B cell (primary cell): ENCODE measurements around the gene CYP2D6.
"Not testable (repeated sequence)": the region's sequence is repeated elsewhere in the genome, so short reads cannot be mapped to it uniquely, and the experiment has no call there.

Experiments used
- EZH2 ChIP-seq: IDR thresholded peaks from 2 replicates; pipeline ENCODE4 v1.6.1; 2012; ENCODE audit warnings: borderline replicate concordance, low read depth, mild to moderate bottlenecking, moderate library complexity, low read length; ENCODE audit not compliant: insufficient read depth, poor library complexity, severe bottlenecking
- TF ChIP-seq, protein P1 (sequence below): fragments of 200-600 bp; IDR thresholded peaks from one replicate; pipeline ENCODE4 v1.8.0; 2022; ENCODE audit warnings: antibody characterized with exemption, mild to moderate bottlenecking

DNA sequence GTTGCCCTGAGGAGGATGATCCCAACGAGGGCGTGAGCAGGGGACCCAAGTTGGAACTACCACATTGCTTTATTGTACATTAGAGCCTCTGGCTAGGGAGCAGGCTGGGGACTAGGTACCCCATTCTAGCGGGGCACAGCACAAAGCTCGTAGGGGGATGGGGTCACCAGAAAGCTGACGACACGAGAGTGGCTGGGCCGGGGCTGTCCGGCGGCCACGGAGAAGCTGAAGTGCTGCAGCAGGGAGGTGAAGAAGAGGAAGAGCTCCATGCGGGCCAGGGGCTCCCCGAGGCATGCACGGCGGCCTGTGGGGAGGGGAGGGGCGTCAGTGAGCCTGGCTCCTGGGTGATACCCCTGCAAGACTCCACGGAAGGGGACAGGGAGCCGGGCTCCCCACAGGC lies 9.5 kb upstream of the CYP2D6 start:
- TF ChIP-seq, protein P1, sequence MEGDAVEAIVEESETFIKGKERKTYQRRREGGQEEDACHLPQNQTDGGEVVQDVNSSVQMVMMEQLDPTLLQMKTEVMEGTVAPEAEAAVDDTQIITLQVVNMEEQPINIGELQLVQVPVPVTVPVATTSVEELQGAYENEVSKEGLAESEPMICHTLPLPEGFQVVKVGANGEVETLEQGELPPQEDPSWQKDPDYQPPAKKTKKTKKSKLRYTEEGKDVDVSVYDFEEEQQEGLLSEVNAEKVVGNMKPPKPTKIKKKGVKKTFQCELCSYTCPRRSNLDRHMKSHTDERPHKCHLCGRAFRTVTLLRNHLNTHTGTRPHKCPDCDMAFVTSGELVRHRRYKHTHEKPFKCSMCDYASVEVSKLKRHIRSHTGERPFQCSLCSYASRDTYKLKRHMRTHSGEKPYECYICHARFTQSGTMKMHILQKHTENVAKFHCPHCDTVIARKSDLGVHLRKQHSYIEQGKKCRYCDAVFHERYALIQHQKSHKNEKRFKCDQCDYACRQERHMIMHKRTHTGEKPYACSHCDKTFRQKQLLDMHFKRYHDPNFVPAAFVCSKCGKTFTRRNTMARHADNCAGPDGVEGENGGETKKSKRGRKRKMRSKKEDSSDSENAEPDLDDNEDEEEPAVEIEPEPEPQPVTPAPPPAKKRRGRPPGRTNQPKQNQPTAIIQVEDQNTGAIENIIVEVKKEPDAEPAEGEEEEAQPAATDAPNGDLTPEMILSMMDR: not testable (repeated sequence)
- not testable (repeated sequence) for TF ChIP-seq EZH2
